ENCODE results near the gene TREML4. TPM values are rescaled to one million over a fixed set of nuclear protein-coding genes. Genes with fewer than 3 reads are reported as not detected.

The TREML4 gene
- total and polyA plus RNA-seq, 2 experiments from 2014 or later, result not detected

DNA sequence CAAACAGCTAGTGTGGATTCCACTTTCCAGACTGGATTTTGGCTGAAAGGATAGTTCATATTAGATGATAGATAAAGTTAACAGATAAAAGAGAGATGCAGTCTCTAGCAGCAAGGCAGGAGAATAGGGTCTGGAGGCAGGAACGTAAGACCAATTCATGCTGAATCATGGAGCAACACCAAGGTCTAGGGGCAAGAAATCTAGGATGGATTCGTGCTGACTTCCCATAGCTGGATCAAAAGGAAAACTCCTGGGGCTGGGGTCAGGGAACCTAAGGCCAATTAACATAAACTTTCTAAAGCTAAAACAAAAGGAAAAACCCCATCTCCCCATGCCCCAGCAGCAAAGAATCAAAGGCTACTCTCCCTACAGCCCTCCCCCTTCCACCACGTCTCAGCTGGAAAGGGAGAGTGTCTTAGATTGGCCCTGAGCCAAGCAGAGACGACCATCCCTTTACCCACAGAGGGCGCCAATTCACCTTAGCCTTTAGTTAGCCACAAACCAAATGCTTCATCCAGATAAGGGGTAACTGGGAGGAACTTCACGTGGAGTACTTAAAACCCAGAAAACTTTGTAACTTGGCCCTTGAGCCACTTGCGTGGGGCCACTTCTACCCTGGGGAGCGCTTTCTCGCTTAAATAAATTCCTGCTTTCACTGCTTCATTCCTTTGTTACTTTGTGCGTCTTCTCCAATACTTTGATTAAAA, 50.7 kb downstream of the TREML4 start:
- Histone ChIP-seq H3K27ac (no peak overlapping the region), H3K27me3 (no peaks in the 10 kb centered on the region), H3K4me1 (ENCODE audit: low read depth) (no peaks in the 10 kb centered on the region), H3K36me3 (no peaks in the 10 kb centered on the region), H3K4me3 (no peak overlapping the region), H3K9me3 (ENCODE audit: low read depth) (no peaks in the 10 kb centered on the region)
- peak; percentile 85 to 87 for DNase-seq (ENCODE audit: low read depth in 1 of 2, low spot score in 1 of 2)
- peak; percentile 60 for TF ChIP-seq CTCF (IDR thresholded peaks at IDR 0.05; ENCODE audit: low read depth, low read length)

DNA sequence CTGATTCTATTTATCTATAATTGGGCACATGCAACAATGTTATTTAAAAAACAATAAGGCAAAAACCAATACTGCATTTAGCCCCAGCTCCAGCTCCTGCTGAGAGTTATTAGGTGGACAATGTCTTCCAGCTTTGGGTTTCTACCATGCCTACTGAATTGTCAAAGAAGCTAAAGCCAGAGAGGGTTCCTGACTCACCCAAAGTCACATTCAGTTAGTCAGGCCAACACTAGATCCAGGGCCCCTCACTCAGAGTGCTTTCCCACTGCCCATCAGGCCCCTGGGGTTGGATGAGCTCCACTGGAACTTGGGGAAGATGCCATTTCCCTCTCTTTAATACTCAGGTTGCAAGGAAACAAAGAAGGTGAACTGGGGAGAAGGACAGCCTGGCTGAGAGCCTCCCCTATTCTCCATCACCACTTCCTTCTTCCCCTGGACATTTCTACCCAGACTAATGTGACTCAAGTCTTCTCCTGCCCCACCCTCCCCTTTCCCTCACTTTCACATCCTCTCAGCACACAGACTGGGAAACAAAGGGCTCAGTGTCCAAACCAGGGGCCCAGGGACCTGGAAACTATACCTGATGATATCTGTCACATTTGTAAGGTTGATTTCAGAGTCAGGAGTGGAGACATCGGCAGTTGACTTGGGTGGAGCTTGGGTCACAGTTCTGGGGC, 52.4 kb downstream of the TREML4 start:
- H3K36me3 ChIP-seq, result no peaks in the 10 kb centered on the region
- no peaks in the 10 kb centered on the region for H3K4me1 ChIP-seq (ENCODE audit: low read depth)
- DNase-seq (ENCODE audit: low read depth in 1 of 2, low spot score in 1 of 2), result no peak
- no peak overlapping the region for H3K27ac ChIP-seq
- no peak overlapping the region for H3K4me3 ChIP-seq
- H3K27me3 ChIP-seq, result no peaks in the 10 kb centered on the region
- no peaks in the 10 kb centered on the region for H3K9me3 ChIP-seq (ENCODE audit: low read depth)
- no peak for TF ChIP-seq CTCF (IDR thresholded peaks at IDR 0.05; ENCODE audit: low read depth, low read length)

GRCh38 chr6:41283600-41283999, 55.5 kb downstream of the TREML4 start:
- no peak for TF ChIP-seq CTCF (IDR thresholded peaks at IDR 0.05; ENCODE audit: low read depth, low read length)
- Histone ChIP-seq H3K4me1 (ENCODE audit: low read depth) (peaks cover 11% of the 10 kb centered on the region), H3K27ac (no peak overlapping the region), H3K4me3 (no peak overlapping the region), H3K36me3 (no peaks in the 10 kb centered on the region), H3K9me3 (ENCODE audit: low read depth) (no peaks in the 10 kb centered on the region), H3K27me3 (no peaks in the 10 kb centered on the region)
- DNase-seq (ENCODE audit: low read depth in 1 of 2, low spot score in 1 of 2), result no peak

DNA sequence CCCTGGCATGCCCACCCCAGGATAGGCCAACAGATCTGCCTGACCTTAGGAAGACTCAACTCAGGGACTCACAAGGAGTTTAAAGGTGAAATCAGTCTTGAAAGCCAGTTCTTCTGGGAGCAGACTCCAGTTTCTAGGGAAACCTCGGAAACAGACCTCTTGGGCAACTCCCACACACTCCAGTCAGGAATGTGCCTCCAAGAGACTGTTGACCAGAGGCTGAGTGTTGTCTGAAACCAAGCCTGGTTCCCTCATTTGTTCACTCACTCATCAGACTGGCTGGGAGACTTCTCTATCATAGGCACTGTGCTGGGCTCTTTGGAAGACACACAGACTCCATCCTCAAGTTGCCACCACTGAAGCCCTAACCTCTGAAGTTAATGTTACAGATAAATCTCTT, 56.6 kb downstream of the TREML4 start:
- Histone ChIP-seq H3K27me3 (no peaks in the 10 kb centered on the region), H3K36me3 (no peaks in the 10 kb centered on the region), H3K4me1 (ENCODE audit: low read depth) (peaks cover 20% of the 10 kb centered on the region), H3K9me3 (ENCODE audit: low read depth) (no peaks in the 10 kb centered on the region), H3K27ac (no peak overlapping the region), H3K4me3 (no peak overlapping the region)
- TF ChIP-seq CTCF (IDR thresholded peaks at IDR 0.05; ENCODE audit: low read depth, low read length), result no peak
- DNase-seq (ENCODE audit: low read depth in 1 of 2, low spot score in 1 of 2), result peak; percentile 7 to 93

DNA sequence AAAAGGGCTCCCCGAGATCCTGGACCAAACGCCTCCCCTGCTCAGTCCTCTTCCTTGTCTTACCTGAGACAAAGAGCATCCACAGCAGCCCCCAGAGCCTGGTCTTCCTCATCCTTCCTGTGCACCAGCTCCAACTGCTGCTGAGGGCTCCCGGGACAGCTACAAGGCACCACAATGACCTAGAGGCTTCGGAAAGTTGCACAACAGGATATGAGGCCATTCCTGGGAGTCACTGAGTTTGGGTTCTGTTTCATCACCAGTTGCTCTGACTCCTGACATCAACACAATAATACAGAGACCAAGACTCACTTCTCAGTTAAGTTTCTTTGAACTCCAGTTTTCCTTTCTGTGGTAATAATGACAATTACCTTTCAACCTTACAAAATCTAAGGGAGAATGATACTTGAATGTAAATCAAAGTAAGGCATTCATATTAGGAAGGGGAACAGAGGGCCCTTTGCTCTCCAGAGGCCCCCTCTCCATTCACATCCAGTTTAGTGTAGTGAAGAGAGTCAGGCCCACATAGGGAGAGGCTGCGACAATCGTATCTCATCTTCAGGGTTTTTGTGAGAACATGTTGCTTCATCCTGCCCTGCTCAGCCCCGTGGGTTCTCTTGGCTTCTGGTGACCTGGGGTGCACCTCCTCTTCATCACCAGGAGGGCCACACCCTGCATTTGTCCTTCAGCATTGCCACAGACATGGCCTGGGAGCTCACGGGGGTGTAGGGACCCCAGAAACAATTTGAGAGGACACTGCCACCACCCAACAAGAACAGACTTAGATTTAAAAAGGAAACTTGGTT, 58.6 kb downstream of the TREML4 start, which contains the start of gene TREM1:
TREM1 (minus strand) TSS at position 139 of the 803 bp plus-strand sequence; CDS start at position 112, 27 bp downstream.
- H3K27me3 ChIP-seq, result no peaks in the 10 kb centered on the region
- peak in 1 of 2 donors; percentile 96 for DNase-seq (ENCODE audit: low read depth in 1 of 2, low spot score in 1 of 2)
- no peak for TF ChIP-seq CTCF (IDR thresholded peaks at IDR 0.05; ENCODE audit: low read depth, low read length)
- H3K4me1 ChIP-seq (ENCODE audit: low read depth), result peaks cover 29% of the 10 kb centered on the region
- no peaks in the 10 kb centered on the region for H3K9me3 ChIP-seq (ENCODE audit: low read depth)
- H3K27ac ChIP-seq, result no peak within 1 kb of the TSS
- no peak within 1 kb of the TSS for H3K4me3 ChIP-seq
- H3K36me3 ChIP-seq, result no peaks in the 10 kb centered on the region

All from cardiac muscle cell (in vitro differentiated cells and primary cell).